GDM1 (cell line): ENCODE measurements around the gene MYH14.
"Not testable (repeated sequence)": the region's sequence is repeated elsewhere in the genome, so short reads cannot be mapped to it uniquely, and the experiment has no call there.

Experiments
- DNase-seq: peaks from one replicate; lab custom pipeline; 2025; lab: John Stamatoyannopoulos, UW

Gene MYH14

DNA sequence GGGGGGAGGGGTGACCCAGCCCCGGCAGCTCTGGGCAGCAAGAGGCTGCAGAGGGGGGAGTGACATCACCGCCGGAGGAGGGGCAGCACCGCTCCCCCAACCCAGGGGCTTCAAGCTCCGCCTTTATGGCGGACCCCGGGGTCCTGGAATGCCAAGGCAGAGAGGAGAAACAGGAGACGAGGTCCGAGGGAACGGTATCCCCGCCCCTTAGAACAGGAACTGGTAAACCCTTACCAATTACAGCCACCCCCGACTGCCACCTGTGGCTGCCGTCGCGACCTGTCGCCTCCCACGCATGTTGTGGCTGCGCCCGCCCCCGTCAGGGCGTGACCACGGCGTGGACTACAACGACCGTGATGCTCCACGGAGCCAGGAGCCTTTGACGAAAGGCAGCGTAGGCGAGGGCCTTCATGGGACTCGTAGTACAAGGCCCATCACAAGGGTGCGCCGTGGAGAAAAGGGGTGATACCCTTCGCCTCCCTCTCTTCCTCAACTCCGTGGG lies 129.9 kb downstream of the MYH14 start:
- DNase-seq: peak; percentile 91

DNA sequence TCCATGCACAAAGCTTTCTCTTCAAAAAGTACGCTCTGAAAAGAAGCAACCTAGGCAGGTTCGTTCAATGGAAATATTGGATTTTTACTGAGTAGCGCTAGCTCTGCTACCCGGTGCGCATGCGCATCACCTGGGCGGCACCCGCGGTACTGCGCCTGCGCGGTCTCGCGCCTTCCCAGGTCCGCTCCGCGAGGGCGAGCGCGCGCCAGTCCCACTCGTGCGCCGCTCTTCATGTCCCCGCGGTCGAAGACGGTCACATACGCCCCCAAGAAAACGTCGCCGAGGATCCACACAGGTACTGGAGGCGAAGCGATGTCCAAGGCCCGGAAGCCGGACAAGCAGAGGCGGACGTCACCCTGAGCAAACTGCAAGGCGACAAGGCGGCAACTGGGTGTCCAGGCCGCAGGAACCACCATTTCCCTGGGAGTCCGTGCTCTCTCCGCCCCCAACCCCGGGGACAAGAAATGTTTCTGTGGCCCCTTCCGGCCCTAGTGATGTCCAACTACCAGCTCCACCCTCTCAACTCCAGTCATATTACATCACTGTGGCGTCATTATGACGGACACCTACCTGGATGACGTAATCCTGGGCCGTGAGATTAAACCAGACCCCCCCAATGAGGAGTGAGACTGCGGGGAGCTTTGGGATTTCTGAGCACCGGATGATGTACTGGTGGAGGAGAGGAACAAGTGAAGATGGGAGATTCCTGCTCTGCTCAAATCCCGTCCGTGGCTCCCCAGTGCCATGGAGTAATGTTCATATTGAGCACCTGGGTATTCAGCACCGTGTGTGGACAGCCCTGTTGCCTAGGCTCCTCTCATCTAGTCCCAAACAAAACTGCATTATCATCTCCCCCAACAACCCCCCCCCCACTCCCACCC lies 130.6 kb downstream of the MYH14 start:
- peak; percentile 85 for DNase-seq

DNA sequence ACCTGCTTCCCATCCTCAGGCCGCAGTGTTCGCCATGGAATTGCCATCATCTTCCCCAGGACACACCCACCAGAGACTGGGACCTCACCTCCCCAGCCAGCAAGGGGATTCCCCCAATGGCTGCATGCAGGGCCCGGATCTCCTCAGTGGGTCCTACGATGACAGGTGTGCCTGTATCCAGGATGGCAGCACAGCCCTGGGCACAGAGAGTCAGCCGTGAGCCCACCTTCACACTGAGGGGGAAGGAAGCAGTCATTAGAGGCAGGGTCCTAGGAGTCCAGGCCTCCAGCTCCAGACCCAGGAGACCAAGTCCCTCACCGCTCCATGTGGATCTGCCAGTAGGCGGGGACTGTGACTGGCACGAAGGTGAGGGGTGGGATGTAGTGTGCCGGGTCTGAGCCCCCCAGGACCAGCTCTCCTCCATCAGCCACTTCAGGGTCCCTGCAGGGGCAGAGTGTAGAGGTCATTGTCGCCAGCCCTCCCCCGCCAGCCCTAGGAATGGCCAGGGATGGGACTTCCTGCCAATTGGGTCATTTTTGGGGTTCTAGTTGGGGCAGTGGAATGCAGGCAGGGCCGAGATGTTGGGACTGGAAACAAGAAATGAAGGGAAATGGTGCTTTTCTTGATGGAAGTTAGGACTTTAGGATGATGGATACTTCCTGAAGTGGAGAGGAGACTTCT lies 131.5 kb downstream of the MYH14 start:
- DNase-seq: no peak

DNA sequence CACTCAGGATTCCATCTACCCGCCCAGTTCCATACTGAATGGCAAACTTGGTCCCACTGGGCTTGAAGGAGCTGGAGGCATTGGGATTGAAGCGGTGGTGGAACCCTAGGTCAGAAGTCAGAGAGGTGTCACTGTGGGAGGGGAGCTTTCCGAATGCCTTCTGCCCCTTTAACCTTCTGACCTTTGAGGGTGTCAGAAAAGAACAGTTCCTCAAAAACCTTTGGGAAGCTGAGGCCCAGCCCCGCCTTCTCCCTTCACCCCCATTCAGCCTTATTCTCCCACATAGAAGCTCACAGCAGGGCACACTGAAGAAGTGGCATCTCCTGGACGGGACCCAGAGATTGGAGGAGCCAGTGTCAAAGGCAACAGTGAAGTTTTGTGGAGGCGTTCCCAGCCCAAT lies 133.6 kb downstream of the MYH14 start:
- DNase-seq: not testable (repeated sequence)

DNA sequence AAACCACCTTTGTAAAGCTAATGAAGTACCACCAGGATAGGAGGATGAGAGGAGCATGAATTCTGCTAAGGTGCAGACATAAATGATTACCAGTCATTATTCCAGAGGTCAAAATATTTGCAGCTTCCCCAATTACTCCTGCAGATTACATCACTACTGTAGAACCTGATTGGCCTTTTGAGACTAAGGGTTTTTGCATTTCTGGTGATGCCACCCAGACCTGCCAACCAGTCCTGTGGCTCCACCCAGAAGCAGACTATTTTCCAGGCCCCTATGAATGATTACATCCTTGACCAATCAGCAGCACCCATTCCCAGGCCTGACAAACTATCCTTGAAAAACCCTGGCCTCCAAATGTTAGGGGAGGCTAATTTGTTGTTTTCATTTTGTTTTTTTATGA lies 136.9 kb downstream of the MYH14 start:
- no peak for DNase-seq

DNA sequence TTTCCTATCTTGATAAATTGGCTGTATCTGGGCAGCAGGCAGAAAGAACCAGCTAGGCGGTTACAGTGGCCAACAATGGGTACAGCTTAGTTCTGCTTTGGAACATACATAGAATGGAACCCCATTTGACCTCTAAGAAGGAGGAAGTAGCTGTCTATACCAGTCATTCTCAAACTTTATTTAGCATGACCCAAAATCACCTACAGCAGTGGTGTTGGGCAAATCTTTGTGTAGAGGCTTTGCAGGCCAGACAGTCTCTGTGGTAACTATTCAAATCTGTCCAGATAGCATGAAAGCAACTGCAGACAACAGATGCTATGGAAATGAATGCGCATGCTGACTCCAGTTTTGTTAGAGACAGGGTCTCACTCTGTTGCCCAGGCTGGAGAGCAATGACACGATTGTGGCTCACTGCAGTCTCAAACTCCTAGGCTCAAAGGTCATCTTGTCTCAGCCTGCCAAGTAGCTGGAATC lies 137.7 kb downstream of the MYH14 start:
- peak; percentile 7 for DNase-seq

DNA sequence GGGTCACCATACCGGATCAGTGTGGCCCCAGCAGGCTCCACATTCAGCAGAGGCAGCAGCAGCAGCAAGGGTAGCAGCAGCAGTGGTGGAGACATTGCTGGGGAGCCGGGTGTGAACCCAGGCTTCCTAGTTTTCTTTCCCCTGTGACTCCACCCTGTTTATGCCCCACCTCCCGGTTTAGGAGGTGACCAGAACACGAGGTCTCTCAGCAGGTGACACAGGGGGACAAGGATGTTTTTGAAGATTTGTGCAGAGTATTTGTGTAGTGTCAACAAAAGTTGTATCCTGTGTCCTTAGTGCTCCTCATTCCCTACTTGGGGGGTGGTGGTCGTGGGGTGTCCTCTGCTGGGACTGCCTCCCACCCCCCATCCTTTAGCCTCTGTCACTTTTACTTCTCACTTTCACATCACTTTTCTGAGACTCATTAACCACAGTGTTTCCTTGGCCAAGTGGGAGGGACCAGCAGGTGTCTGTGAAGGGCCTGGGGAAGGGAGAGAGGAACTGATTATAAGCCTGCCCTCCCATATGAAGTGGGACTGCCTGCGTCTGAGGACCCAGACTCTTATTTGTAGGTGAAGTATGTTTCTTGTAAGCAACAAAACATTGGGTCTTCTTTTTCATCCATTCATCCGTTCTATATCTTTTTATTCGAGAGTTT lies 141.4 kb downstream of the MYH14 start:
- no peak for DNase-seq

DNA sequence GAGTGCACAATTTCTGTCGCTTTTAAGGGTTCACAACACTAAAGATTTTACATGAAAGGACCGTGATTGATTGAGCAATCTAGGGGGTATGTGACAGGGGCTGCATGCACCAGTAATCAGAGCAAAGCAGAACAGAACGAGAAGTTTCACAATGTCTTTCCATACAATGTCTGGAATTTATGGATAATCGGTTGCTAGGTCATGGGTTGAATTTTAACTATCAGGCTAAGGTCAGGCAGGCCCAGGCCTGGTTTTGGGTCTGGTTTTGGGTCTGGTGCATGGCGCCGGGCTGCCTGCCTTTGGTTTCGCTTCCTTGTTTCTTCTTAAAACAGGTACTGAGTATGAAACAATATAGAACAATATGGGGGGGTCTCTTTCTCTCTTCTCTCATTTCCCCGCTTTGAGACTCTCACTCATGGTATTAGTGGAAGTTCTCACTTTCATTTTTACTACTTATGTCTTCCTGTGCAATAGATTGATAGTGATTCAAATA lies 143.7 kb downstream of the MYH14 start:
- not testable (repeated sequence) for DNase-seq

DNA sequence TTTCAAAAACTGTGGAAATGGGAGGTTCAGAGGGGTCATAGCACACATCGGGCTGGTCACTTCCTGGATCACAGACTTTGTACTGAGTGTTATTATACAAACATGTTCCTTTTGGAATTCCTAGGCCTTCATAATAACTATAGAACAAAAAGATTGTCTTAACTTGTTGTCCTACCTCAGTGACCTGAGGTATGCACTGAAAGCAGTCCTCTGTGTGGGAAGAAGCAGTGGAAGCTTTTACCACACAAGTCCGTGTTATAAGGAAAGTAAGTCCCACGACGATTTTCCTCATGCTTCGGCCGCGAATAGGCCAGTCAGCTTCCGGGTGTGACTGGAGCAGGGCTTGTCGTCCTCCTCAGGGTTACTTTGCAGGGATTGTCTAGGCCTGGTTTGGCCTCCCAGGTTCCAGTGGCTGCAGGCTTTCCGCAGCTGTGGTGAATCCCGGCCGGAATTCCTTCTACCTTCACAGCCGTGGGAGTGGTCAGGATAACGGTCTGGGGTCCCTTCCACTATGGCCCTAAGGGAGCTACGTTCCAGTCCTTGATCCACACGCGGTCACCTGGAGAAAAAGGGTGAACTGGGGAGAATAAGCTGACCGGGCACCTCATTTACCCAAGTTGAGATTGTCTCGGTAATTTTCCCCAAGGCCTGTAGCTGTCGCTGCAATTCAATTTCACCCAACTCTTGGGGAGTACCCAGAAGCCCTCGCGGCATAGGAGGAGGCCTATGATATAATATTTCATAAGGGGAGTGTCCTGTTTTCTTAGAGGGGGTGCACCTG lies 146.0 kb downstream of the MYH14 start:
- DNase-seq: no peak

DNA sequence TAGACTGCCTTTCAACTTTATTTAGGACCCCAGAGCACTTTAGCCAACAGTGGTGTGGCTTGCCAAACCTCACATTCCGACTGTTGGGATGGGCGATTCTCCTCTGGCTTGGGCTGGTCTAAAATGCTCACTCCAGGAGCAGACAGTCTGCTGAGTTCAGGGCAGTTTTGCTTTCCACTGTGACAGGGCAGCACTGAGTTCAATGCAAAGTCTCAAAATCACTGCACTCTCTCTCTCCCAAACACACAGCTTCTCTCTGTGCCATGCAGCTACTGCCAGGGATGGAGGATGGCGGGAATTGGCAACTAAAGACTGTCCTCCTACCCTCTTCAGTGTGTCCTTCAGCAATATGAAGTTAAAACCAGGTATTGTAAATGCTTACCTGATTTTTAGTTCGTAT lies 148.8 kb downstream of the MYH14 start:
- no peak for DNase-seq

DNA sequence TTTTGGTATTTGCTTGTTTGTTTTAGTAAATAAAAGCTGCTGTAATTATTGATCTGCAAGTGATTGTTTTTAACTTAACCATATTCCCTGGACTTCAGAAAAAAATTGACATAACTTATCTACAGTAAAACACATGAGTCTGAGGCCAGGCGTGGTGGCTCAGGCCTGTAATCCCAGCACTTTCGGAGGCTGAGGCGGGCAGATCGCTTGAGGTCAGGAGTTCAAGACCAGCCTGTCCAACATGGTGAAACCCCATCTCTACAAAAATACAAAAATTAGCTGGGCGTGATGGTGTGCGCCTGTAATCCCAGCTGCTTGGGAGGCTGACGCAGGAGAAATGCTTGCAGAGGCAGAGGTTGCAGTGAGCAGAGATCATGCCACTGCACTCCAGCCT lies 150.1 kb downstream of the MYH14 start:
- DNase-seq: not testable (repeated sequence)

DNA sequence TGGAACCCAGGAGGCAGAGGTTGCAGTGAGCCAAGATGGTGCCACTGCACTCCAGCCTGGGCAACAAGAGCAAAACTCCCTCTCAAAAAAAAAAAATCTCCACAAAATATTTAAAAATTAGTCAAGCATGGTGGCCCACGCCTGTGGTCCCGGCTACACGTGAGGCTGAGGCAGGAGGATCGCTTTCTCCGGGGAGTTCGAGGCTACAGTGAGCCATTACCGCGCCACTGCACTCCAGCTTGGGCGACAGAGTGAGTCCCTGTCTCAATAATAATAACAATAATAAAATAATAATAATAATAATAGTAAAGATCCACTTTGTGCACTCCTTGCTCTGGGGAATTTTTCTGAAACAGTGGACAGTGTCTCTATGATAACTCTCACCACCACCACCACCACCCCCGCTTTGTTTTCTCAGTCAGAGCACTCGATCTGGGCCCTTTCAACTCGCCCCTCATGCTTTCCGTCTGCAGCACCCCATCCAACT lies 153.3 kb downstream of the MYH14 start:
- no peak for DNase-seq

DNA sequence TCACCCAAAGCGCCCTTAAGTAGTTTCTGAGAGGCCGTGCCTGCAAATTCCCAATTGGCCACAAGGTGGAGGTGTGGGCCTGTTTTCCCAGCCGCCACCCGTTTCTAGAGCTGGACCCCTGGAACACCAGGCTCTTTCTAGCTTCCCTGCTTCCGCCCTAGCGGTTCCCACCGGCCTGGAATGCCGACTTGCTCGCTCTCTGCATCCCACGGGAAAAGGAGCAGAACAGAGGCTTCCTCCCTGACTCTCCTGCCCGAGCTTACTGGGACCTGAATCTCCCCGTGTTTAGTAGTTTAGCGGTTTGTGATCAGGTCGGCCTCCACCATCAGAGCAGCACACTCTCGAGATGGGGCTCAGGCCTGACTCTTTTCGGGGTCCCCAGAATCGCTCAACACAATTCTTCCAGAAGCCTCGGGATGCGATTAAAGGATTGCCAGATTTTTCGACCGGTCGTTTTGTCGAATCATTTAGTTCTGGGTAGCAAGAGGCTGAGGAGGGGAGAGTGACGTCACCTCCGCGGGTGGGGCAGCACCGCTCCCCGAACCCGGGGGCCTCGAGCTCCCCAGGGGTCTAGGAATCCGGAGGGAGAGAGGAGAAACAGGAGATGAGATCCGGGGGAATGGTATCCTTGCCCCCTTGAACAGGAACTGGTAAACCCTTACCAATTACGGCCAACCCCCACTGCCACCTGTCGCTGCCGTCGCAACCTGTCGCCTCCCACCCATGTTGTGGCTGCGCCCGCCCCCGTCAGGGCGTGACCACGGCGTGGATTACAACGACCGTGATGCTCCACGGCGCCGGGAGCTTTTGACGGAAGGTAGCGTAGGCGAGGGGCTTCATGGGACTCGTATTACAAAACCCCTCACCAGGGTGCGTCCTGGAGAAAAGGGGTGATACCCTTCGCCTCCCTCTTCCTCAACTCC lies 154.0 kb downstream of the MYH14 start:
- peak; percentile 79 for DNase-seq

DNA sequence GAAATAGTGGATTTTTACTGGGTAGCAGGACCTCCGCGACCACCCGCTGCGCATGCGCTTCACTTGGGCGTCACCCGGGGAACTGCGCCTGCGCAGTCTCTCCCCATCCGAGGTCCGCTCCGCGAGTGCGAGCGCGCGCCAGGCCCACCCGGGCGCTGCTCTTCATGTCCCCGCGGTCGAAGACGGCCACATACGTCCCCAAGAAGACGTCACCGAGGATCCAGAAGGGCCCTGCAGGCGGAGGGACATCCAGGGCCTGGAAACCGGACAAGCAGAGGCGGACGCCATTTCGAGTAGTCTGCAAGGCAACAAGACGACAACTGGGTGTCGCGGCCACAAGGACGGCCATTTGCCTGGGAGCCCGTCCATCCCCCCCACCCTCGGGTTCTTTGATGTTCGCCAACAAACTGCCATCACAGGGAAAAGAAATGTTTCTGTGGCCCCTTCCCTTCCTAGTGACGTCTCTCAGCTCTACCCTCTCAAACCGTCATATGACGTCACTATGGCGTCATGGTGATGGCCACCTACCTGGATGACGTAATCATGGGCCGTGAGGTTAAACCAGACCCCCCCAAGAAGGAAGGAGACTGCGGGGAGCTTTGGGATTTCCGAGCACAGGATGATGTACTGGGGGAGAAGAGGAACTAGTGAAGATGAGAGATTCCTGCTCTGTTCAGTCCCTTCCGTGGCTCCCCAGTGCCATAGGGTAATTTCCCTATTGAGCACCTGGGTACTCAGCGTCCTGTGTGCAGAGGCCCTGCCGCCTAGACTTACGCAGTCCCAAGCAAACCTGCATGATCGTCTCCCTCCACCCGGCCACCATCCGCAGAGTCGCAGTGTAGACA lies 155.3 kb downstream of the MYH14 start:
- peak; percentile 80 for DNase-seq

DNA sequence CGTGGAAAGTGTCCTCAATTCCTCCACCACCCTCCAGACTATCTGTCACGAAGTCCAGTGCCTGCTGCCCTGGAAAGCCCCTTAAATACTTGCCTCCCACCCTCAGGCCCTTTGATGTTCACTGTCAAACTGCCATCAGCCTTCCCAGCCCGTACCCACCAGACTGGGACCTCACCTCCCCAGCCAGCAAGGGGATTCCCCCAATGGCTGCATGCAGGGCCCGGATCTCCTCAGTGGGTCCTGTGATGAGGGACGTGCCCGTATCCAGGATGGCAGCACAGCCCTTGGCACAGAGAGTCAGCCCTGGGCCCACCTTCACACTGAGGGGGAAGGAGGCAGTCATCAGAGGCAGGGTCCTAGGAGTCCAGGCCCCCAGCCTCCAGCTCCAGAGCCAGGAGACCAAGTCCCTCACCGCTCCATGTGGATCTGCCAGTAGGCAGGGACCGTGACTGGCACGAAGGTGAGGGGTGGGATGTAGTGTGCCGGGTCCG lies 156.0 kb downstream of the MYH14 start:
- DNase-seq: no peak
